ENCODE measurements around the gene QRFP.

QRFP gene

GRCh38 chr9:130902204-130903185 lies 5.9 kb upstream of the QRFP start:
- no peak overlapping the region for H3K4me3 ChIP-seq (replicated peaks in 1 of 2; ENCODE audit: low read depth in 2 of 2, low read length in 2 of 2)
- no peak for DNase-seq (ENCODE audit: low read depth in 2 of 2)
- TF ChIP-seq CTCF (IDR thresholded peaks at IDR 0.05; ENCODE audit: low read depth, low read length): no peak

- no peak for TF ChIP-seq CTCF (IDR thresholded peaks at IDR 0.05; ENCODE audit: low read depth, low read length)
- no peak overlapping the region for H3K4me3 ChIP-seq (replicated peaks in 1 of 2; ENCODE audit: low read depth in 2 of 2, low read length in 2 of 2)
- no peak for DNase-seq (ENCODE audit: low read depth in 2 of 2)
Observed at GRCh38 chr9:130901498-130902203, 5.0 kb upstream of the QRFP start.

DNA sequence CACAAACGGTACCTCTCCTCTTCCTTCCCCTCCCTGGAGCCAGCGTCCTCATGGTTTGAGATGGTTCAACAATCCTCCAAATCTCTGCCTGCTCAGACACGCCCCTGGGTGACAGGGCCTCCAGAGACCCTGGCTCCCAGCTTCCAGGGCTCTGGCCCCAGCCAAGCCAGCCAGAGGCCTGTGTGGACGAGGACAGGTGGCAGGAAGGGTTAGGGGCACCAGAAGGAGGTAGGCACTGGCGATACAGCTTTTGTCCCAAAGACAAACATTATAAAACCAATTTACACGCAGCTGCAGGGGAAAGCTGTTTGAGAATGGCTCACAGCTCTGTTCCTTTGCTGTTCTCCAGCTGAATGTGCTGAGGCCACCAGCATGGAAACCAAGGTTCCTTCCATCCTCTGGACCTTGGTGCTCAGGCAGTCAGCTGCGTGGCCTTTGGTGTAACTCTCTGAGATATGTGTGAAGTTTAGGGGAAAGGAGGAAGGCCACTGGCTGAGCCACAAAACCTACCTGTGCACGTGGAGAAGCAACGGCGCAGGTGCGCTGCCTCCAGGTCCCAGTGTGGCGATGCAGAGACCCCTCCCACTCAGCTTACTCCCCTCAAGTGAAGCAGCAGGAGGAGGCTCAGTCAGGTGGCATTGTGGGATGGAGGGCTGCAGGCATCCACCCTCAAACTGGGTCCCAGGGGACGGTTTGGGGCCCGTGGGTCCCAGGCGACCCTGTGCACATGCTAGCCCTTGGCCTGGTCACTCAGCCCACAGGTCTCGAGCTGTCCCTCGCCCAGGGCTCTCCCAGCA lies 4.3 kb upstream of the QRFP start:
- H3K4me3 ChIP-seq (replicated peaks in 1 of 2; ENCODE audit: low read depth in 2 of 2, low read length in 2 of 2): no peak overlapping the region
- TF ChIP-seq CTCF (IDR thresholded peaks at IDR 0.05; ENCODE audit: low read depth, low read length): no peak
- no peak for DNase-seq (ENCODE audit: low read depth in 2 of 2)

GRCh38 chr9:130899051-130899748 lies 2.6 kb upstream of the QRFP start:
- no peak for TF ChIP-seq CTCF (IDR thresholded peaks at IDR 0.05; ENCODE audit: low read depth, low read length)
- H3K4me3 ChIP-seq (replicated peaks in 1 of 2; ENCODE audit: low read depth in 2 of 2, low read length in 2 of 2): no peak overlapping the region
- DNase-seq (ENCODE audit: low read depth in 2 of 2): no peak

- no peak overlapping the region for H3K4me3 ChIP-seq (replicated peaks in 1 of 2; ENCODE audit: low read depth in 2 of 2, low read length in 2 of 2)
Observed at GRCh38 chr9:130898552-130898852, 1.9 kb upstream of the QRFP start.

More at GRCh38 chr9:130898552-130898852, 1.9 kb upstream of the QRFP start:
- no peak for DNase-seq (ENCODE audit: low read depth in 2 of 2)
- no peak for TF ChIP-seq CTCF (IDR thresholded peaks at IDR 0.05; ENCODE audit: low read depth, low read length)
